Stimulated activated CD8-positive, alpha-beta memory T cell treated with anti-CD3 and anti-CD28 coated beads, Interleukin-4, amount 100 ng/mL, for 1 hour (primary cell): Measurements from ENCODE around the gene CDH5.

Experiments used
- DNase-seq, 2 donors: peaks; one replicate each; pipeline ENCODE4 v3.0.0-alpha.2; 2020; ENCODE audit warnings: low read depth in 2 of 2, low spot score in 1 of 2

Gene CDH5

GRCh38 chr16:66373667-66374066, 7.2 kb downstream of the CDH5 start:
- DNase-seq = no peak

GRCh38 chr16:66374176-66374575, 7.7 kb downstream of the CDH5 start:
- DNase-seq = no peak

- no peak for DNase-seq
Measured at GRCh38 chr16:66375451-66375850, 9.0 kb downstream of the CDH5 start.

- DNase-seq = no peak
Measured at GRCh38 chr16:66376114-66376513, 9.6 kb downstream of the CDH5 start.

- DNase-seq = no peak
Measured at GRCh38 chr16:66376577-66377305, 10.2 kb downstream of the CDH5 start.

- no peak for DNase-seq
Measured at GRCh38 chr16:66377324-66377723, 10.8 kb downstream of the CDH5 start.

- DNase-seq = no peak
Measured at GRCh38 chr16:66378741-66379570, 12.5 kb downstream of the CDH5 start.

- DNase-seq = no peak
Measured at GRCh38 chr16:66379571-66379941, 13.1 kb downstream of the CDH5 start.

- no peak for DNase-seq
Measured at GRCh38 chr16:66380421-66380820, 13.9 kb downstream of the CDH5 start.

GRCh38 chr16:66381585-66382170, 15.2 kb downstream of the CDH5 start:
- DNase-seq = no peak

GRCh38 chr16:66382171-66382965, 15.9 kb downstream of the CDH5 start:
- no peak for DNase-seq

GRCh38 chr16:66382966-66383299, 16.4 kb downstream of the CDH5 start:
- no peak for DNase-seq

- no peak for DNase-seq
Measured at GRCh38 chr16:66383551-66383950, 17.1 kb downstream of the CDH5 start.

- DNase-seq = no peak
Measured at GRCh38 chr16:66385415-66385814, 18.9 kb downstream of the CDH5 start.

- DNase-seq = no peak
Measured at GRCh38 chr16:66386629-66387622, 20.4 kb downstream of the CDH5 start.

GRCh38 chr16:66387817-66388332, 21.4 kb downstream of the CDH5 start:
- no peak for DNase-seq

GRCh38 chr16:66388350-66389139, 22.1 kb downstream of the CDH5 start:
- no peak for DNase-seq

- no peak for DNase-seq
Measured at GRCh38 chr16:66389256-66390176, 23.0 kb downstream of the CDH5 start.
